ENCODE data around the gene PIP5K1A. TPM values are rescaled to one million over a fixed set of nuclear protein-coding genes. Genes with fewer than 3 reads are reported as not detected.

Gene PIP5K1A
- 10 to 100 TPM; 34.7 to 46.9 TPM for total RNA-seq
- long read RNA-seq, transcript PIP5K1A-201 (15 exons, 3,767 nt): major isoform, 10 of 26 reads
- long read RNA-seq, partial matches to known transcripts: 7 of 26 reads
- long read RNA-seq, other reads (novel, unspliced or antisense): 4 of 26 reads

- DNase-seq (peak; percentile 100), ATAC-seq (peak; percentile 94 to 97)
- intact Hi-C loops (cut with DNase I): loop anchor here in 1 of 2 donors (5.0 to 10.0 kb wide), 2 partner anchors 54 to 146 kb away; partner anchors contain the start of genes PSMD4 and RFX5
These were observed at the start of gene PIP5K1A for GRCh38 chr1:151198254-151199127. TSS of gene PIP5K1A (plus strand) at chr1:151198552. CDS start at chr1:151198997, 445 bp downstream.

- DNase-seq: peak; percentile 64
- intact Hi-C loops (cut with DNase I): loop anchor here (2.0 to 5.0 kb wide), 3 partner anchors 56 to 129 kb away; no protein-coding TSS in a partner anchor
- peak; percentile 58 to 74 for ATAC-seq
These were observed 41.9 kb upstream of the PIP5K1A start, which contains the start of gene TNFAIP8L2 for GRCh38 chr1:151156515-151156819. TSS of gene TNFAIP8L2 (plus strand) at chr1:151156649. CDS start at chr1:151158698, 2,049 bp downstream.

- intact Hi-C loops (cut with DNase I): loop anchor here (2.0 to 5.0 kb wide), 3 partner anchors 56 to 130 kb away; no protein-coding TSS in a partner anchor
- DNase-seq (no peak), ATAC-seq (peak; percentile 32 to 48)
These were observed 41.3 kb upstream of the PIP5K1A start for GRCh38 chr1:151157067-151157531.

- DNase-seq: no peak
- intact Hi-C loops (cut with DNase I): loop anchor here (5.0 kb wide), 2 partner anchors 61 to 131 kb away; no protein-coding TSS in a partner anchor
These were observed 40.0 kb upstream of the PIP5K1A start for GRCh38 chr1:151158326-151158725.

GRCh38 chr1:151158751-151159251 lies 39.6 kb upstream of the PIP5K1A start:
- ATAC-seq: peak in 1 of 2 donors; percentile 3
- intact Hi-C loops (cut with DNase I): loop anchor here (5.0 kb wide), 2 partner anchors 62 to 132 kb away; no protein-coding TSS in a partner anchor

More at GRCh38 chr1:151158326-151158725, 40.0 kb upstream of the PIP5K1A start:
- no peak for ATAC-seq

GRCh38 chr1:151159373-151159772 lies 39.0 kb upstream of the PIP5K1A start:
- DNase-seq (no peak), ATAC-seq (peak in 1 of 2 donors; percentile 3)
- intact Hi-C loops (cut with DNase I): loop anchor here (5.0 kb wide), 2 partner anchors 62 to 132 kb away; no protein-coding TSS in a partner anchor

More at GRCh38 chr1:151158751-151159251, 39.6 kb upstream of the PIP5K1A start:
- no peak for DNase-seq

GRCh38 chr1:151164732-151165280 lies 33.5 kb upstream of the PIP5K1A start:
- intact Hi-C loops (cut with DNase I): no loop called here
- ATAC-seq (peak; percentile 4 to 43), DNase-seq (no peak)

- DNase-seq (peak; percentile 48), ATAC-seq (peak; percentile 65 to 69)
- intact Hi-C loops (cut with DNase I): no loop called here
These were observed 33.0 kb upstream of the PIP5K1A start for GRCh38 chr1:151165281-151165737.

GRCh38 chr1:151165738-151166504 lies 32.4 kb upstream of the PIP5K1A start, which contains the start of the genes LYSMD1 and SCNM1:
TSS of gene LYSMD1 (minus strand) at chr1:151165902. CDS start at chr1:151165258, 644 bp downstream.
TSS of gene SCNM1 (plus strand) at chr1:151166144. CDS start at chr1:151166153, 9 bp downstream.
- ATAC-seq (peak; percentile 96), DNase-seq (peak; percentile 97)
- intact Hi-C loops (cut with DNase I): no loop called here

GRCh38 chr1:151166505-151166956 lies 31.8 kb upstream of the PIP5K1A start:
- ATAC-seq (peak; percentile 2 to 8), DNase-seq (no peak)
- intact Hi-C loops (cut with DNase I): no loop called here

- ATAC-seq (no peak), DNase-seq (no peak)
- intact Hi-C loops (cut with DNase I): no loop called here
These were observed 31.2 kb upstream of the PIP5K1A start for GRCh38 chr1:151167116-151167515.

- ATAC-seq (no peak), DNase-seq (no peak)
- intact Hi-C loops (cut with DNase I): no loop called here
These were observed 27.2 kb upstream of the PIP5K1A start for GRCh38 chr1:151171190-151171589.

- intact Hi-C loops (cut with DNase I): no loop called here
- DNase-seq: no peak
- ATAC-seq: peak; percentile 20 to 82
These were observed 23.2 kb upstream of the PIP5K1A start for GRCh38 chr1:151175041-151175741.

- intact Hi-C loops (cut with DNase I): no loop called here
- DNase-seq (no peak), ATAC-seq (peak in 1 of 2 donors; percentile 41)
These were observed 22.5 kb upstream of the PIP5K1A start, which contains the start of gene TMOD4 for GRCh38 chr1:151175863-151176262. TSS of gene TMOD4 (minus strand) at chr1:151175981. CDS start at chr1:151174875, 1,106 bp downstream.

- DNase-seq: no peak
- intact Hi-C loops (cut with DNase I): no loop called here
- no peak for ATAC-seq
These were observed 21.8 kb upstream of the PIP5K1A start for GRCh38 chr1:151176514-151177045.

GRCh38 chr1:151184211-151184610 lies 14.1 kb upstream of the PIP5K1A start:
- ATAC-seq (no peak), DNase-seq (no peak)
- intact Hi-C loops (cut with DNase I): no loop called here

- intact Hi-C loops (cut with DNase I): no loop called here
- ATAC-seq (no peak), DNase-seq (no peak)
These were observed 11.1 kb upstream of the PIP5K1A start for GRCh38 chr1:151187205-151187604.

Measured in left cardiac atrium (tissue), 4 donors.